ENCODE results near the gene GJD3. TPM values are rescaled to one million over a fixed set of nuclear protein-coding genes. Genes with fewer than 3 reads are reported as not detected.
A peak's percentile ranks its signal among the peaks of the same experiment; 100 is the strongest.

The GJD3 gene
- total RNA-seq, 2 experiments from 2014 or later: not detected

DNA sequence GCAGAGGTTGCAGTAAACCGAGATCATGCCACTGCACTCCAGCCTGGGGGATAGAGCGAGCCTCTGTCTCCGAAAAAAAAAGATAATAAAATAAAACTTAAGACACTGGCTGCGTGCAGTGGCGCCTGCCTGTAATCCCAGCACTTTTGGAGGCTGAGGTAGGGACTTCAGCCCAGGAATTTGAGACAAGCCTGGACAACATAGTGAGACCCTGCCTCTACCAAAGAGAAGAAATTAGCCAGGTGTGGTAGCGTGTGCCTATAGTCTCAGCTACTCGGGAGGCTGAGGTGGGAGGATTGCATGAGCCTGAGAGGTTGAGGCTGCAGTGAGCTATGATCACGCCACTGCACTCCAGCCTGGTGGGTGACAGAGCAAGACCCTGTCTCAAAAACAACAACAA is 28.9 kb downstream of the GJD3 start:
- Histone ChIP-seq H3K9me3 (ENCODE audit: control insufficient read depth in 1 of 2, insufficient read depth in 1 of 2, low read length in 2 of 2) (no peaks in the 10 kb centered on the region), H3K27me3 (ENCODE audit: control insufficient read depth in 1 of 2, insufficient read depth in 2 of 2, low read length in 2 of 2) (no peaks in the 10 kb centered on the region), H3K4me1 (ENCODE audit: insufficient read depth, low read length) (peaks cover 83% of the 10 kb centered on the region), H3K36me3 (ENCODE audit: insufficient read depth, low read length) (peaks cover 44% of the 10 kb centered on the region), H3K4me3 (ENCODE audit: low read length) (no peak overlapping the region), H3K27ac (ENCODE audit: low read depth in 1 of 2, low read length in 2 of 2) (no peak overlapping the region)
- TF ChIP-seq, protein P1, sequence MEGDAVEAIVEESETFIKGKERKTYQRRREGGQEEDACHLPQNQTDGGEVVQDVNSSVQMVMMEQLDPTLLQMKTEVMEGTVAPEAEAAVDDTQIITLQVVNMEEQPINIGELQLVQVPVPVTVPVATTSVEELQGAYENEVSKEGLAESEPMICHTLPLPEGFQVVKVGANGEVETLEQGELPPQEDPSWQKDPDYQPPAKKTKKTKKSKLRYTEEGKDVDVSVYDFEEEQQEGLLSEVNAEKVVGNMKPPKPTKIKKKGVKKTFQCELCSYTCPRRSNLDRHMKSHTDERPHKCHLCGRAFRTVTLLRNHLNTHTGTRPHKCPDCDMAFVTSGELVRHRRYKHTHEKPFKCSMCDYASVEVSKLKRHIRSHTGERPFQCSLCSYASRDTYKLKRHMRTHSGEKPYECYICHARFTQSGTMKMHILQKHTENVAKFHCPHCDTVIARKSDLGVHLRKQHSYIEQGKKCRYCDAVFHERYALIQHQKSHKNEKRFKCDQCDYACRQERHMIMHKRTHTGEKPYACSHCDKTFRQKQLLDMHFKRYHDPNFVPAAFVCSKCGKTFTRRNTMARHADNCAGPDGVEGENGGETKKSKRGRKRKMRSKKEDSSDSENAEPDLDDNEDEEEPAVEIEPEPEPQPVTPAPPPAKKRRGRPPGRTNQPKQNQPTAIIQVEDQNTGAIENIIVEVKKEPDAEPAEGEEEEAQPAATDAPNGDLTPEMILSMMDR (IDR thresholded peaks at IDR 0.05): no peak
- POLR2A ChIA-PET: interaction anchor here (0.6 to 3.0 kb wide), 3 partner anchors 10 to 130 kb away, joined by 3 to 18 read pairs (median 4); no protein-coding TSS in a partner anchor
- CTCF ChIA-PET: no interaction called here
- intact Hi-C loops (cut with DNase I, micrococcal nuclease): no loop called here
- Mint-ChIP-seq H3K4me1 (ENCODE audit: low read depth) (peaks cover 74% of the 10 kb centered on the region), H3K36me3 (ENCODE audit: low read depth) (peaks cover 58% of the 10 kb centered on the region), H3K27me3 (no peaks in the 10 kb centered on the region), H3K9me3 (no peaks in the 10 kb centered on the region), H3K4me3 (no peak overlapping the region), H3K27ac (peak overlapping the region; percentile 85)
- DNase-seq (no peak), ATAC-seq (ENCODE audit: poor library complexity) (no peak)

DNA sequence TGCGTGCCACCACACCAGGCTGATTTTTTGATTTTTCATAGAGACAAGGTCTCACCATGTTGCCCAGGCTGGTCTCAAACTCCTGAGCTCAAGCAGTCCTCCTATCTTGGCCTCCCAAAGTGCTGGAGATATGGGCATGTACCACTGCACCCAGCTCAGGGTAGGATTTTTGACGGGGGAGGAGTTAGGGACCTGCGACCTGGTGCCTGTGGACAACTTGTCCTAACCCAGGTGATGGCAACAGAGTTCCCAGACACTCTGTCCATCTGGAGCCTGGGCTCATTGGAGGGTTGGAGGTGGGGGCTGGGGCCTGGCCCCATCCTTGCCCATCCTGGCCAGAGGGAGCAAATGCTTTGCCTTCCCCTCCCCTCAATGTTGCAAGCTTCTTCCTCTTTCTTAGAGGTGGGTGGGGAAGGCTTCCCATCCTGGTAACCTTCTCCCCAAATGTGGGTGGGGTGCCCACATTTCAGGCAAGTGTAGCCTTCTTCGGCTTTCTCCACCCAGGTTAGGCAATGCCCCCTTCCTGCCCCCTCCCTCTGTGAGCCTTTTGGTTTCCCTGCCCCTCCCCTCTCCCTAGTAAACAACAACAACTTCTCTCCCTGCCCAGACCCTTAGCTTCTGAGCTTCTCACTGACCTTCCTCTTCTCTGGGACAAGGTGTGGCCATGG is 30.6 kb downstream of the GJD3 start:
- H3K36me3 Mint-ChIP-seq (ENCODE audit: low read depth): peaks cover 54% of the 10 kb centered on the region
- H3K4me1 Mint-ChIP-seq (ENCODE audit: low read depth): peaks cover 73% of the 10 kb centered on the region
- peak overlapping the region; percentile 65 for H3K4me3 Mint-ChIP-seq

DNA sequence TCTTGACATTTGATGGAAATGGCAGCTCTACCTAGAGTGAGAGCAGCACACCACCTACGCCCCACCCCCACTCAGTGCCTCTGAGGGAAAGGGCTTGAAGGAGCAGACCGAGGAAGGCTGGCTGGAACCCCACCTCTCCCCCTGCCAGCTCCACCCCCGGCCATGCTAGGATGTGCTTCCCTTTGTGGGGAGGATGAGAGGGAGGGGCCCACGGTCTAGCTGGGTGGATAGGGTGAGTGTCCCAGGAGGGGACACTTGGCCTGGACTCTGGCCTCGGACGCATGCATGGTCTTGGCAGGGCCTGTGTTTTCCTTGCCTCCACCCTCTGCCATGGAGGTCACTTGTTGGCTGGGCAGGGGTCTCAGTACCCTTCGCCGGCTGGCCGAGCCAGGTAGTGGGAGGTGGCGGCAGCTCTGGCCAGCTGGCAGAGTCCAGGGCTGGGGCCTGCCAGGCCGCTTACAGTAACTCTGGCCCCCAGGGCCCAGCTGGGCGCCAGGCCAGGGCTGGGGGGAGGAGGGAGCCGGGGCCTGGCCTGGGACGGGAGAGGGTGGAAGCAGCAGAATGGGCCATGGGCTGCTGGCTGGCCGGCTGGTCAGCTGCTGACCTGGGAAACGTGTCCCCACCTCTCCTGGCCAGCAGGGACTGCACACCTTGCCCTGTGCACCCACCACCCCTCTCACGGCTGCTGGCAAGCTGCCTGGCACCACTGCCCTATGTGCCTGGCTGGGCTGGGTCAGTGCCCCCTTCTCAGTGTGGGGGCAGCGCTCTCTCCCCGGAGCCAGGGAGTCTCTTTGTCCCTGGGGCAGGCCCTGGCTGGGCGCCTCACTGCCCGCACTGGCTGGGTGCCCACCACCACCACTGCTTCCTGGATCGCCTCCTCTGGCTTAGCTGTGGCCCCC is 32.5 kb downstream of the GJD3 start:
- no peaks in the 10 kb centered on the region for H3K9me3 Mint-ChIP-seq
- intact Hi-C loops (cut with DNase I, micrococcal nuclease): no loop called here
- ChIA-PET CTCF (interaction anchor here (1.0 kb wide), 1 partner anchor 9 kb away, joined by 3 read pairs; no protein-coding TSS in a partner anchor), POLR2A (interaction anchor here (1.5 to 2.8 kb wide), 3 partner anchors 9 to 12 kb away, joined by 12 to 16 read pairs (median 13); no protein-coding TSS in a partner anchor)
- ATAC-seq (ENCODE audit: poor library complexity) (no peak), DNase-seq (peak in 1 of 14 experiments; percentile 32)
- H3K4me3 Mint-ChIP-seq: peak overlapping the region; percentile 51
- H3K27me3 Mint-ChIP-seq: no peaks in the 10 kb centered on the region
- TF ChIP-seq, protein P1 (IDR thresholded peaks at IDR 0.05): no peak
- H3K36me3 Mint-ChIP-seq (ENCODE audit: low read depth): peaks cover 46% of the 10 kb centered on the region
- H3K4me1 ChIP-seq (ENCODE audit: insufficient read depth, low read length): peaks cover 88% of the 10 kb centered on the region
- H3K4me1 Mint-ChIP-seq (ENCODE audit: low read depth): peaks cover 79% of the 10 kb centered on the region
- no peak overlapping the region for H3K4me3 ChIP-seq (ENCODE audit: low read length)
- no peaks in the 10 kb centered on the region for H3K9me3 ChIP-seq (ENCODE audit: control insufficient read depth in 1 of 2, insufficient read depth in 1 of 2, low read length in 2 of 2)
- H3K36me3 ChIP-seq (ENCODE audit: insufficient read depth, low read length): peaks cover 33% of the 10 kb centered on the region
- H3K27ac Mint-ChIP-seq: peak overlapping the region; percentile 93
- H3K27me3 ChIP-seq (ENCODE audit: control insufficient read depth in 1 of 2, insufficient read depth in 2 of 2, low read length in 2 of 2): no peaks in the 10 kb centered on the region
- H3K27ac ChIP-seq (ENCODE audit: low read depth in 1 of 2, low read length in 2 of 2): peak overlapping the region in 1 of 2 donors; percentile 15

More for the DNA sequence above, 30.6 kb downstream of the GJD3 start:
- Mint-ChIP-seq H3K27ac (peak overlapping the region; percentile 85), H3K9me3 (no peaks in the 10 kb centered on the region), H3K27me3 (no peaks in the 10 kb centered on the region)
- DNase-seq (peak in 1 of 14 experiments; percentile 21), ATAC-seq (ENCODE audit: poor library complexity) (no peak)
- ChIA-PET CTCF (interaction anchor here (0.9 to 1.0 kb wide), 2 partner anchors 16 to 20 kb away, joined by 3 read pairs; no protein-coding TSS in a partner anchor), POLR2A (interaction anchor here (1.1 to 3.0 kb wide), 2 partner anchors 12 to 14 kb away, joined by 3 to 18 read pairs; no protein-coding TSS in a partner anchor)
- TF ChIP-seq, protein P1 (IDR thresholded peaks at IDR 0.05): no peak
- Histone ChIP-seq H3K27me3 (ENCODE audit: control insufficient read depth in 1 of 2, insufficient read depth in 2 of 2, low read length in 2 of 2) (no peaks in the 10 kb centered on the region), H3K9me3 (ENCODE audit: control insufficient read depth in 1 of 2, insufficient read depth in 1 of 2, low read length in 2 of 2) (no peaks in the 10 kb centered on the region), H3K27ac (ENCODE audit: low read depth in 1 of 2, low read length in 2 of 2) (peak overlapping the region in 1 of 2 donors; percentile 52), H3K4me3 (ENCODE audit: low read length) (no peak overlapping the region), H3K4me1 (ENCODE audit: insufficient read depth, low read length) (peaks cover 89% of the 10 kb centered on the region), H3K36me3 (ENCODE audit: insufficient read depth, low read length) (peaks cover 33% of the 10 kb centered on the region)
- intact Hi-C loops (cut with DNase I, micrococcal nuclease): no loop called here

Data from CD4-positive, alpha-beta T cell (primary cell).